ENCODE measurements around the gene DLGAP5.

Gene DLGAP5

DNA sequence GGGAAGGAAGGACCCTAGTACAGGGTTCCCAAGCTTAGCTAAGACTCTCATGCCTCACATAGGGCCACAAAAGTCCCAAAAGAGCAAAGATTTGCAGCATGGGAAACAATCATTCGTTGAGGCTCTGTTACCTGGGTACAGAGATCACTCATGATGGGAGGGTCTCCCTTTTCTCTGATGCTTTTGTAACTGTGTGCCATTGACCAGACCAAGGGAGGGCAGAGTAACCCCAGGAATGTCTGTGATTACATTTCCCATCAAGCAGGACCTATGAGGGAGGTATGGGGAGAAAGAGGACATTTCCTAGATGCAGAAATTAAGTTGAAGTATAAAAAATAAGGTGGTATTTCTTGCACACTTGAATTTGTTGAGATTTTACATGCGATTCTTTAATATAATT, 16.4 kb upstream of the DLGAP5 start:
- Histone ChIP-seq H3K4me3 (replicated peaks; ENCODE audit: low read depth, low read length) (no peak overlapping the region), H3K27me3 (replicated peaks; ENCODE audit: control insufficient read depth, insufficient read depth, low read length) (no peaks in the 10 kb centered on the region), H3K36me3 (ENCODE audit: control insufficient read depth, insufficient read depth, low read length) (no peaks in the 10 kb centered on the region)
- TF ChIP-seq, protein P1, sequence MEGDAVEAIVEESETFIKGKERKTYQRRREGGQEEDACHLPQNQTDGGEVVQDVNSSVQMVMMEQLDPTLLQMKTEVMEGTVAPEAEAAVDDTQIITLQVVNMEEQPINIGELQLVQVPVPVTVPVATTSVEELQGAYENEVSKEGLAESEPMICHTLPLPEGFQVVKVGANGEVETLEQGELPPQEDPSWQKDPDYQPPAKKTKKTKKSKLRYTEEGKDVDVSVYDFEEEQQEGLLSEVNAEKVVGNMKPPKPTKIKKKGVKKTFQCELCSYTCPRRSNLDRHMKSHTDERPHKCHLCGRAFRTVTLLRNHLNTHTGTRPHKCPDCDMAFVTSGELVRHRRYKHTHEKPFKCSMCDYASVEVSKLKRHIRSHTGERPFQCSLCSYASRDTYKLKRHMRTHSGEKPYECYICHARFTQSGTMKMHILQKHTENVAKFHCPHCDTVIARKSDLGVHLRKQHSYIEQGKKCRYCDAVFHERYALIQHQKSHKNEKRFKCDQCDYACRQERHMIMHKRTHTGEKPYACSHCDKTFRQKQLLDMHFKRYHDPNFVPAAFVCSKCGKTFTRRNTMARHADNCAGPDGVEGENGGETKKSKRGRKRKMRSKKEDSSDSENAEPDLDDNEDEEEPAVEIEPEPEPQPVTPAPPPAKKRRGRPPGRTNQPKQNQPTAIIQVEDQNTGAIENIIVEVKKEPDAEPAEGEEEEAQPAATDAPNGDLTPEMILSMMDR (IDR thresholded peaks at IDR 0.05; ENCODE audit: insufficient read depth, low read length, poor library complexity, severe bottlenecking) = no peak
- DNase-seq (ENCODE audit: extremely low read depth, insufficient read length) = no peak

- Histone ChIP-seq H3K36me3 (ENCODE audit: control insufficient read depth, insufficient read depth, low read length) (no peaks in the 10 kb centered on the region), H3K4me3 (replicated peaks; ENCODE audit: low read depth, low read length) (no peak overlapping the region), H3K27me3 (replicated peaks; ENCODE audit: control insufficient read depth, insufficient read depth, low read length) (no peaks in the 10 kb centered on the region)
- TF ChIP-seq, protein P1 (IDR thresholded peaks at IDR 0.05; ENCODE audit: insufficient read depth, low read length, poor library complexity, severe bottlenecking) = no peak
- DNase-seq (ENCODE audit: extremely low read depth, insufficient read length) = no peak
Measured at GRCh38 chr14:55206175-55206693, 14.8 kb upstream of the DLGAP5 start.

- no peaks in the 10 kb centered on the region for H3K36me3 ChIP-seq (ENCODE audit: control insufficient read depth, insufficient read depth, low read length)
- H3K4me3 ChIP-seq (replicated peaks; ENCODE audit: low read depth, low read length) = no peak overlapping the region
- no peaks in the 10 kb centered on the region for H3K27me3 ChIP-seq (replicated peaks; ENCODE audit: control insufficient read depth, insufficient read depth, low read length)
- TF ChIP-seq, protein P1 (IDR thresholded peaks at IDR 0.05; ENCODE audit: insufficient read depth, low read length, poor library complexity, severe bottlenecking) = no peak
- no peak for DNase-seq (ENCODE audit: extremely low read depth, insufficient read length)
Measured at GRCh38 chr14:55201219-55202101, 10.1 kb upstream of the DLGAP5 start.

DNA sequence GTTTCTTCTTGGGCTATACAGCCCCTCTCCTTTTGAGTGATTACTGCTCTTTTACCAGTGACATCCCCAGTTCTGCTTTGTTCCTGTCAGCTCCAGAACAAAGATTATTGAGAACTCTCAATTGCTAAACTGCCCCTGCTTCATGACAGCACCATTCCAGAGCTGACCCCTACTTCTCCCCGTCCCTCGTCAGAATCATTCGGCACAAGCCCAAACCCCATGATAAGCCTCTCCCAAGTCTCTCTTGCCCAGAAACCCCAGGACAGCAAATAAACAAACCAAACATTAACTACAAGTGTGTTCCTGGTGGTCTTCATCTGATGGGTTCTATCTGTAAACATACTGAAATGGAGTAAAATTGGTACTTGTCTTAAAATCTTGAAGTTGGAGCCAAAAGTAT, 9.3 kb upstream of the DLGAP5 start:
- Histone ChIP-seq H3K36me3 (ENCODE audit: control insufficient read depth, insufficient read depth, low read length) (no peaks in the 10 kb centered on the region), H3K27me3 (replicated peaks; ENCODE audit: control insufficient read depth, insufficient read depth, low read length) (no peaks in the 10 kb centered on the region), H3K4me3 (replicated peaks; ENCODE audit: low read depth, low read length) (no peak overlapping the region)
- no peak for DNase-seq (ENCODE audit: extremely low read depth, insufficient read length)
- TF ChIP-seq, protein P1 (IDR thresholded peaks at IDR 0.05; ENCODE audit: insufficient read depth, low read length, poor library complexity, severe bottlenecking) = no peak

- no peak for DNase-seq (ENCODE audit: extremely low read depth, insufficient read length)
- no peaks in the 10 kb centered on the region for H3K36me3 ChIP-seq (ENCODE audit: control insufficient read depth, insufficient read depth, low read length)
- no peaks in the 10 kb centered on the region for H3K27me3 ChIP-seq (replicated peaks; ENCODE audit: control insufficient read depth, insufficient read depth, low read length)
- TF ChIP-seq, protein P1 (IDR thresholded peaks at IDR 0.05; ENCODE audit: insufficient read depth, low read length, poor library complexity, severe bottlenecking) = no peak
- no peak overlapping the region for H3K4me3 ChIP-seq (replicated peaks; ENCODE audit: low read depth, low read length)
Measured at GRCh38 chr14:55198749-55199148, 7.4 kb upstream of the DLGAP5 start.
